Liver (tissue), 9 donors: ENCODE data around the gene FBXO3. TPM values are rescaled to one million over a fixed set of nuclear protein-coding genes. Genes with fewer than 3 reads are reported as not detected.
A peak's percentile ranks its signal among the peaks of the same experiment; 100 is the strongest.

Source experiments
- DNase-seq: peaks from one replicate; pipeline ENCODE4 v3.0.0-alpha.2; 2017; ENCODE audit warnings: low spot score
- H3K27ac ChIP-seq, 2 donors: one replicate each; pipeline ENCODE4 v1.7.0; 2013; ENCODE audit warnings: inconsistent platforms in 2 of 2, low read length in 2 of 2, control low read depth in 1 of 2, low read depth in 1 of 2, mild to moderate bottlenecking in 1 of 2
- H3K27me3 ChIP-seq, 4 donors: one replicate each; pipeline versions ENCODE4 v1.6.1 to v1.7.0; 2013; ENCODE audit warnings: low read length in 3 of 4, inconsistent platforms in 1 of 4, mild to moderate bottlenecking in 1 of 4, moderate library complexity in 1 of 4; ENCODE audit not compliant: control insufficient read depth in 4 of 4, insufficient read depth in 4 of 4
- H3K36me3 ChIP-seq, 4 donors: one replicate each; pipeline versions ENCODE4 v1.6.1 to v1.7.0; 2013; ENCODE audit warnings: low read length in 3 of 4, mild to moderate bottlenecking in 3 of 4, low read depth in 1 of 4, moderate library complexity in 1 of 4; ENCODE audit not compliant: control insufficient read depth in 4 of 4, insufficient read depth in 3 of 4
- H3K4me1 ChIP-seq, 4 donors: one replicate each; pipeline versions ENCODE4 v1.6.1 to v1.7.0; 2013; ENCODE audit warnings: low read length in 3 of 4, mild to moderate bottlenecking in 3 of 4, moderate library complexity in 1 of 4; ENCODE audit not compliant: control insufficient read depth in 4 of 4, insufficient read depth in 4 of 4
- H3K4me3 ChIP-seq, 3 donors: one replicate each; pipeline versions ENCODE4 v1.6.1 to v1.7.0; 2013; ENCODE audit warnings: low read length in 3 of 3, control low read depth in 1 of 3, low read depth in 1 of 3, mild to moderate bottlenecking in 1 of 3
- H3K9ac ChIP-seq, 2 donors: one replicate each; pipeline ENCODE4 v1.7.0; 2013; ENCODE audit warnings: low read length in 2 of 2, mild to moderate bottlenecking in 2 of 2, moderate library complexity in 2 of 2, control low read depth in 1 of 2, low read depth in 1 of 2
- H3K9me3 ChIP-seq, 4 donors: one replicate each; pipeline versions ENCODE4 v1.6.1 to v1.7.0; 2013; ENCODE audit warnings: low read length in 3 of 4; ENCODE audit not compliant: control insufficient read depth in 4 of 4
- ATF3 ChIP-seq: IDR thresholded peaks from 2 replicates; pipeline ENCODE4 v1.6.1; 2016; ENCODE audit warnings: antibody characterized with exemption
- CTCF ChIP-seq: fragments of 150-350 bp; IDR thresholded peaks from 2 replicates; pipeline ENCODE4 v1.5.1; 2017; ENCODE audit warnings: improper control_type of control experiment, low read depth, low read length; ENCODE audit not compliant: missing input control
- FOXA2 ChIP-seq: IDR thresholded peaks from 2 replicates; pipeline ENCODE4 v1.6.1; 2016; ENCODE audit warnings: antibody characterized with exemption
- GABPA ChIP-seq, 2 donors: IDR thresholded peaks in 1 of 2; conservative IDR thresholded peaks in 1 of 2; 2 replicates each; pipeline ENCODE4 v1.6.1; 2016; ENCODE audit warnings: antibody characterized with exemption in 2 of 2, mild to moderate bottlenecking in 1 of 2, moderate library complexity in 1 of 2
- HNF4A ChIP-seq, 2 donors: conservative IDR thresholded peaks; 2 replicates each; pipeline ENCODE4 v1.6.1; 2016; ENCODE audit warnings: antibody characterized with exemption in 2 of 2, mild to moderate bottlenecking in 2 of 2
- JUND ChIP-seq, 2 donors: IDR thresholded peaks; 2 replicates each; pipeline ENCODE4 v1.6.1; 2016; ENCODE audit warnings: antibody characterized with exemption in 2 of 2
- MAX ChIP-seq: IDR thresholded peaks from 2 replicates; pipeline ENCODE4 v1.6.1; 2016; ENCODE audit warnings: antibody characterized with exemption
- NR2F2 ChIP-seq: IDR thresholded peaks from 2 replicates; pipeline ENCODE4 v1.6.1; 2016; ENCODE audit warnings: antibody characterized with exemption
- RAD21 ChIP-seq, 2 donors: IDR thresholded peaks; 2 replicates each; pipeline ENCODE4 v1.6.1; 2016; ENCODE audit warnings: antibody characterized with exemption in 2 of 2, mild to moderate bottlenecking in 2 of 2
- RXRA ChIP-seq, 2 donors: IDR thresholded peaks; 2 replicates each; pipeline ENCODE4 v1.6.1; 2017 to 2018; ENCODE audit warnings: antibody characterized with exemption in 2 of 2, mild to moderate bottlenecking in 1 of 2
- TAF1 ChIP-seq: conservative IDR thresholded peaks from 2 replicates; pipeline ENCODE4 v1.6.1; 2016; ENCODE audit warnings: antibody characterized with exemption, mild to moderate bottlenecking
- YY1 ChIP-seq: IDR thresholded peaks from 2 replicates; pipeline ENCODE4 v1.6.1; 2016; ENCODE audit warnings: antibody characterized with exemption, mild to moderate bottlenecking
- WGBS: extraction: QIAGEN DNeasy Blood & Tissue Kit; methylation state at CpG from one replicate; pipeline ENCODE4 v1.1.7; 2013; 5-methylcytosine and 5-hydroxymethylcytosine counted together
- polyA plus RNA-seq, 2 donors: library from polyadenylated mRNA; stranded (reverse) in 1 of 2; unstranded in 1 of 2; fragments of 200-250 nt in 1 of 2; fragments of >200 nt in 1 of 2; fragmentation: Nextera tagmentation in 1 of 2; extraction: Ambion mirVana in 1 of 2; gene quantifications; one replicate each; pipeline versions ENCODE4 v1.2.1 to v1.2.3, GENCODE V29; 2013 to 2015
- total RNA-seq, 2 donors: library from RNA; depleted of rRNA; stranded (reverse); fragments of >200 nt; gene quantifications; one replicate each; pipeline ENCODE4 v1.2.3, GENCODE V29; 2014
- donor health status: healthy.
- donor health status: healthy.
- donor health status: healthy.
- donor health status: healthy.
- donor health status: healthy.

Gene FBXO3
- total and polyA plus RNA-seq, 4 donors: 12.2 to 36.4 (median 18.8) TPM

- H3K27ac ChIP-seq: peak overlapping the region; percentile 13 to 40
- H3K27me3 ChIP-seq: no peaks in the 10 kb centered on the region
- H3K4me1 ChIP-seq: peaks cover 9 to 21% (median 18%) of the 10 kb centered on the region in 4 donors
- H3K4me3 ChIP-seq: no peak overlapping the region
- DNase-seq: peak; percentile 26
- TF ChIP-seq JUND (IDR thresholded peaks at IDR 0.05): peak in 1 of 2 donors; percentile 34
- no peak for TF ChIP-seq GABPA (IDR thresholded peaks at IDR 0.05 in 1 of 2, conservative IDR thresholded peaks at IDR 0.05 in 1 of 2)
- 75% methylated on average over 4 of the region's 4 CpGs for whole genome bisulfite sequencing
- H3K9me3 ChIP-seq: no peaks in the 10 kb centered on the region
- H3K9ac ChIP-seq: no peak overlapping the region
- peaks cover 0 to 6% (median 1%) of the 10 kb centered on the region in 4 donors for H3K36me3 ChIP-seq
These were observed 70.5 kb downstream of the FBXO3 start for GRCh38 chr11:33703788-33704187.

- peaks cover 0 to 6% (median 0%) of the 10 kb centered on the region in 4 donors for H3K36me3 ChIP-seq
- H3K9ac ChIP-seq: no peak overlapping the region
- WGBS: 53% methylated on average over 5 of the region's 5 CpGs
- peak overlapping the region; percentile 27 to 39 for H3K27ac ChIP-seq
- peak; percentile 31 for DNase-seq
- H3K4me1 ChIP-seq: peaks cover 9 to 21% (median 18%) of the 10 kb centered on the region in 4 donors
- TF ChIP-seq TAF1 (no peak), RXRA (IDR thresholded peaks at IDR 0.05) (peak in 1 of 2 donors; percentile 38), GABPA (IDR thresholded peaks at IDR 0.05 in 1 of 2, conservative IDR thresholded peaks at IDR 0.05 in 1 of 2) (no peak), JUND (IDR thresholded peaks at IDR 0.05) (peak in 1 of 2 donors; percentile 50), FOXA2 (no peak), NR2F2 (peak; percentile 25), RAD21 (IDR thresholded peaks at IDR 0.05) (no peak), YY1 (peak; percentile 23), HNF4A (conservative IDR thresholded peaks at IDR 0.05) (peak; percentile 61 to 78), MAX (peak; percentile 28)
- no peaks in the 10 kb centered on the region for H3K27me3 ChIP-seq
- no peaks in the 10 kb centered on the region for H3K9me3 ChIP-seq
- H3K4me3 ChIP-seq: no peak overlapping the region
These were observed 71.1 kb downstream of the FBXO3 start for GRCh38 chr11:33703234-33703633.

GRCh38 chr11:33701302-33702230, 72.8 kb downstream of the FBXO3 start:
- H3K9ac ChIP-seq: peak overlapping the region in 1 of 2 donors; percentile 41
- peak; percentile 10 for TF ChIP-seq YY1
- no peak for TF ChIP-seq ATF3
- no peak for TF ChIP-seq CTCF
- no peaks in the 10 kb centered on the region for H3K9me3 ChIP-seq
- peak overlapping the region in 2 of 3 donors; percentile 57 to 61 for H3K4me3 ChIP-seq
- H3K27me3 ChIP-seq: no peaks in the 10 kb centered on the region
- H3K27ac ChIP-seq: peak overlapping the region; percentile 47 to 77
- H3K36me3 ChIP-seq: peaks cover 0 to under 1% (median 0%) of the 10 kb centered on the region in 4 donors
- WGBS: 37% methylated on average over 7 of the region's 7 CpGs
- peak; percentile 30 for DNase-seq
- H3K4me1 ChIP-seq: peaks cover 5 to 16% (median 14%) of the 10 kb centered on the region in 4 donors
